Measurements from ENCODE around the gene PCDH12. TPM values are rescaled to one million over a fixed set of nuclear protein-coding genes. Genes with fewer than 3 reads are reported as not detected.

Gene PCDH12
- total RNA-seq, 1 experiment from 2014 or later, result not detected

DNA sequence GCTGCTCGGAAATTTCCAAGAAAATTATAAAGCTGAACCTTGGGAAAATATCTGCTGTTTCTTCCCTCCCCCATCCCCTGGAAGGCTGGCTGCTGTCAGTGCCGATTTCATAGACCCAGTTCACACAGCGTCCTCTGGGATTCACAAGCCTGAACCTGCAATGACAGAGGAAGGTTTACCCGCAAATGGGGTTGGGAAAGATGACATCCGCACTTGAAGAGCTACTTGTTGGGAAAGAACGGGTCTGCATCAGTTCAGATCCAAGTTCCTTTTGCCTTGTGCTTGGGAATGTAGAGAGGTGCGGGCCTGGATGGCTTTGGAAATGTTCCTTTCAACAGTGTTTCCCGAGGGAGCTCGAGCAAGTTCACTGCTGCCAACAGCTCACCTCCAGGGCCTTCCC, 13.9 kb downstream of the PCDH12 start:
- DNase-seq (ENCODE audit: low read depth, low spot score), result no peak
- no peak overlapping the region for H3K4me3 ChIP-seq (ENCODE audit: low read depth in 2 of 2, low read length in 2 of 2)
- no peak for TF ChIP-seq CTCF (IDR thresholded peaks at IDR 0.05)
- no peak for TF ChIP-seq SIN3A (IDR thresholded peaks at IDR 0.05; ENCODE audit: borderline replicate concordance, insufficient read depth, low read depth, low read length)
- TF ChIP-seq TCF7L2 (IDR thresholded peaks at IDR 0.05; ENCODE audit: low read depth, low read length), result no peak
- no peak for TF ChIP-seq REST (IDR thresholded peaks at IDR 0.05; ENCODE audit: insufficient read depth in 1 of 2, low read depth in 2 of 2, low read length in 1 of 2)
- no peak for TF ChIP-seq POLR2AphosphoS5 (IDR thresholded peaks at IDR 0.05; ENCODE audit: low read depth, low read length)
- no peaks in the 10 kb centered on the region for H3K9me3 ChIP-seq (ENCODE audit: control insufficient read depth, insufficient read depth, low read depth, low read length)
- in situ Hi-C loops (cut with HindIII; ENCODE audit: low pct_unique_long_range_greater_than_20kb, low sequenced_read_pairs), result no loop called here
- no peaks in the 10 kb centered on the region; the same call in 1 of the 2 replicates for H3K27me3 ChIP-seq (ENCODE audit: control insufficient read depth, insufficient read depth, low read length)
- POLR2A ChIA-PET, result no interaction called here
- no peak overlapping the region for H3K27ac ChIP-seq (ENCODE audit: low read length)
- H3K36me3 ChIP-seq (ENCODE audit: control insufficient read depth, insufficient read depth, low read length), result no peaks in the 10 kb centered on the region
- no peaks in the 10 kb centered on the region for H3K4me1 ChIP-seq (ENCODE audit: control insufficient read depth, insufficient read depth, low read length)
- intact Hi-C loops (cut with micrococcal nuclease; ENCODE audit: unreplicated experiment), result no loop called here
- ATAC-seq, result no peak
- CTCF ChIA-PET, result interaction anchor here (1.0 kb wide), 1 partner anchor 17 kb away, joined by 3 read pairs; no protein-coding TSS in a partner anchor
- BruUV-seq (replicated peaks), result no TSS peak

- Histone ChIP-seq H3K9me3 (ENCODE audit: control insufficient read depth, insufficient read depth, low read depth, low read length) (no peaks in the 10 kb centered on the region), H3K36me3 (ENCODE audit: control insufficient read depth, insufficient read depth, low read length) (no peaks in the 10 kb centered on the region), H3K4me3 (ENCODE audit: low read depth in 2 of 2, low read length in 2 of 2) (no peak overlapping the region), H3K4me1 (ENCODE audit: control insufficient read depth, insufficient read depth, low read length) (no peaks in the 10 kb centered on the region), H3K27ac (ENCODE audit: low read length) (no peak overlapping the region), H3K27me3 (ENCODE audit: control insufficient read depth, insufficient read depth, low read length) (no peaks in the 10 kb centered on the region)
- DNase-seq (ENCODE audit: low read depth, low spot score) (no peak), ATAC-seq (no peak)
- in situ Hi-C loops (cut with HindIII; ENCODE audit: low pct_unique_long_range_greater_than_20kb, low sequenced_read_pairs), result no loop called here
- ChIA-PET POLR2A (no interaction called here), CTCF (no interaction called here)
- no TSS peak for BruUV-seq (replicated peaks)
- TF ChIP-seq REST (IDR thresholded peaks at IDR 0.05; ENCODE audit: insufficient read depth in 1 of 2, low read depth in 2 of 2, low read length in 1 of 2) (no peak), TCF7L2 (IDR thresholded peaks at IDR 0.05; ENCODE audit: low read depth, low read length) (no peak), CTCF (IDR thresholded peaks at IDR 0.05) (no peak), SIN3A (IDR thresholded peaks at IDR 0.05; ENCODE audit: borderline replicate concordance, insufficient read depth, low read depth, low read length) (no peak), POLR2AphosphoS5 (IDR thresholded peaks at IDR 0.05; ENCODE audit: low read depth, low read length) (no peak)
- intact Hi-C loops (cut with micrococcal nuclease; ENCODE audit: unreplicated experiment), result no loop called here
Observed at GRCh38 chr5:141942185-141942857, 15.7 kb downstream of the PCDH12 start.

All from Panc1 (cell line).